ENCODE data around the gene TST. TPM values are rescaled to one million over a fixed set of nuclear protein-coding genes. Genes with fewer than 3 reads are reported as not detected.

TST gene
- total and polyA plus RNA-seq, 7 donors, result 29.1 to 1,038 (median 31.4) TPM

GRCh38 chr22:36977401-36977861, 41.8 kb downstream of the TST start:
- intact Hi-C loops (cut with DNase I), result loop anchor here (5.0 to 10.0 kb wide), 4 partner anchors 40 to 433 kb away; partner anchors contain the start of genes MPST and TST
- Histone ChIP-seq H3K4me1 (peaks cover 0 to 14% (median 2%) of the 10 kb centered on the region in 4 donors), H3K9me3 (no peaks in the 10 kb centered on the region), H3K36me3 (no peaks in the 10 kb centered on the region), H3K27me3 (no peaks in the 10 kb centered on the region), H3K4me3 (peak overlapping the region in 3 of 4 donors; percentile 36 to 48 (median 45)), H3K27ac (peak overlapping the region in 3 of 4 donors; percentile 19 to 59 (median 50))
- 13 to 23% methylated on average over 13 of the region's 13 CpGs for WGBS, 2 donors
- DNase-seq, result peak; percentile 74
- no peak for TF ChIP-seq POLR2AphosphoS5 (IDR thresholded peaks at IDR 0.05)
- peak in 1 of 4 experiments; percentile 4 for TF ChIP-seq CTCF (IDR thresholded peaks at IDR 0.05)

- 87 to 93% methylated on average over 4 of the region's 4 CpGs for WGBS, 2 donors
- intact Hi-C loops (cut with DNase I), result loop anchor here (5.0 to 10.0 kb wide), 4 partner anchors 41 to 432 kb away; partner anchors contain the start of genes MPST and TST
- no peaks in the 10 kb centered on the region for H3K9me3 ChIP-seq
- no peaks in the 10 kb centered on the region for H3K27me3 ChIP-seq
- TF ChIP-seq POLR2A (IDR thresholded peaks at IDR 0.05), result no peak
- TF ChIP-seq POLR2AphosphoS5 (IDR thresholded peaks at IDR 0.05), result no peak
- no peak for TF ChIP-seq EP300 (IDR thresholded peaks at IDR 0.05)
- TF ChIP-seq CTCF (IDR thresholded peaks at IDR 0.05), result no peak
- no peaks in the 10 kb centered on the region for H3K36me3 ChIP-seq
- H3K4me1 ChIP-seq, result peaks cover 0 to 22% (median 8%) of the 10 kb centered on the region in 4 donors
- no peak overlapping the region for H3K4me3 ChIP-seq
- H3K27ac ChIP-seq, result no peak overlapping the region
- no peak for DNase-seq
Observed at GRCh38 chr22:36976606-36977005, 42.6 kb downstream of the TST start.

GRCh38 chr22:36971341-36972125, 47.7 kb downstream of the TST start:
- 26 to 63% methylated on average over 19 of the region's 19 CpGs for WGBS, 2 donors
- intact Hi-C loops (cut with DNase I), result loop anchor here (10.0 kb wide), 1 partner anchor 427 kb away; no protein-coding TSS in a partner anchor
- peak; percentile 60 to 75 (median 71) for TF ChIP-seq POLR2AphosphoS5 (IDR thresholded peaks at IDR 0.05)
- TF ChIP-seq CTCF (IDR thresholded peaks at IDR 0.05), result no peak
- TF ChIP-seq EP300 (IDR thresholded peaks at IDR 0.05), result peak in 2 of 4 donors; percentile 47 to 64
- TF ChIP-seq POLR2A (IDR thresholded peaks at IDR 0.05), result no peak

GRCh38 chr22:36968249-36968964, 50.8 kb downstream of the TST start:
- no peak for TF ChIP-seq EP300 (IDR thresholded peaks at IDR 0.05)
- no peak for TF ChIP-seq POLR2A (IDR thresholded peaks at IDR 0.05)
- no peak for TF ChIP-seq POLR2AphosphoS5 (IDR thresholded peaks at IDR 0.05)
- no peak for TF ChIP-seq CTCF (IDR thresholded peaks at IDR 0.05)
- H3K27ac ChIP-seq, result no peak overlapping the region
- no peaks in the 10 kb centered on the region for H3K9me3 ChIP-seq
- H3K4me3 ChIP-seq, result no peak overlapping the region
- no peaks in the 10 kb centered on the region for H3K36me3 ChIP-seq
- H3K27me3 ChIP-seq, result no peaks in the 10 kb centered on the region
- DNase-seq, result no peak
- peaks cover 0 to 29% (median 15%) of the 10 kb centered on the region in 4 donors for H3K4me1 ChIP-seq
- 87 to 94% methylated on average over 5 of the region's 5 CpGs for WGBS, 2 donors
- intact Hi-C loops (cut with DNase I), result no loop called here

More at GRCh38 chr22:36971341-36972125, 47.7 kb downstream of the TST start:
- Histone ChIP-seq H3K9me3 (no peaks in the 10 kb centered on the region), H3K4me3 (no peak overlapping the region), H3K36me3 (no peaks in the 10 kb centered on the region), H3K27me3 (no peaks in the 10 kb centered on the region), H3K4me1 (peaks cover 0 to 29% (median 15%) of the 10 kb centered on the region in 4 donors), H3K27ac (peak overlapping the region in 3 of 4 donors; percentile 73 to 78 (median 76))
- DNase-seq, result peak; percentile 79
